Activated T-cell treated with anti-CD3 and anti-CD28 coated beads, Interleukin-2, amount 50 U/mL, for 24 hours (primary cell): ENCODE data around the gene TRMT112.

ENCODE experiments used
- DNase-seq: peaks from one replicate; pipeline ENCODE4 v3.0.0-alpha.2; 2020
- H3K27ac Mint-ChIP-seq: 2 replicates; pipeline ENCODE4 v1.8.0; 2020; ENCODE audit warnings: mild to moderate bottlenecking, mixed read lengths
- H3K27me3 Mint-ChIP-seq: 2 replicates; pipeline ENCODE4 v1.8.0; 2020; ENCODE audit warnings: mixed read lengths
- H3K36me3 Mint-ChIP-seq: 2 replicates; pipeline ENCODE4 v1.8.0; 2020; ENCODE audit warnings: low read depth, mixed read lengths
- H3K4me1 Mint-ChIP-seq: 2 replicates; pipeline ENCODE4 v1.8.0; 2020; ENCODE audit warnings: low read depth, mixed read lengths
- H3K4me3 Mint-ChIP-seq: 2 replicates; pipeline ENCODE4 v1.8.0; 2020; ENCODE audit warnings: mild to moderate bottlenecking, moderate library complexity, mixed read lengths
- H3K9me3 Mint-ChIP-seq: 2 replicates; pipeline ENCODE4 v1.8.0; 2020; ENCODE audit warnings: mixed read lengths

The TRMT112 gene

DNA sequence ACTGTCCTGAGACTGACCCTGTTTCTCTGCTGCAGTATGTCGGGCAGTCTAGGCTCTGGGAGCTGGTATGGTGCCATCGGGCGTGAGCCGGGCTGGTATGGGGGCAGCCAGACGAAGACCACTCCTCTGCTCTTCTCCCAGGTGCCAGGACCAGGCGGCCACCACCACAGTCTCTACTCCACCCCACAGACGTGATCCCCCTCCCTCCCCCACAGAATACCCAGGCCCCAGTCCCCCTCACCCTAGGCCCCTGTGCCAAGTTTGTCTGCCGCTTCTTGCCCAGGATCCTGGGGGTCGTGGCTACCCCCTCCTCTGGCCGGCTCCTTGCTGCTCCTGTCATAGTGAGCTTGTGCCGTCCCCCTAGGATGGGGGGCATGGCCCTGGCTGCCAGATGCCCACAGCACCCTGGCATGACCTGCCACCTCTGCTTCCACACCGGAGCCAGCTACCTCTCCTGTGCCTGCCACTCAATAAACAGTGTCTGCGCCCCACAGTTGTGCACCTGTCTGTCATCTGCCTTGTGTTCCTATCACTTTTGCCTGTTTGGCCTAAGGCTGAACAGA lies 28.3 kb downstream of the TRMT112 start:
- H3K27ac Mint-ChIP-seq = no peak overlapping the region
- H3K4me3 Mint-ChIP-seq = no peak overlapping the region
- H3K27me3 Mint-ChIP-seq = peaks cover 30% of the 10 kb centered on the region
- peaks cover 3% of the 10 kb centered on the region for H3K36me3 Mint-ChIP-seq
- DNase-seq = no peak
- H3K9me3 Mint-ChIP-seq = no peaks in the 10 kb centered on the region
- peaks cover 15% of the 10 kb centered on the region for H3K4me1 Mint-ChIP-seq

DNA sequence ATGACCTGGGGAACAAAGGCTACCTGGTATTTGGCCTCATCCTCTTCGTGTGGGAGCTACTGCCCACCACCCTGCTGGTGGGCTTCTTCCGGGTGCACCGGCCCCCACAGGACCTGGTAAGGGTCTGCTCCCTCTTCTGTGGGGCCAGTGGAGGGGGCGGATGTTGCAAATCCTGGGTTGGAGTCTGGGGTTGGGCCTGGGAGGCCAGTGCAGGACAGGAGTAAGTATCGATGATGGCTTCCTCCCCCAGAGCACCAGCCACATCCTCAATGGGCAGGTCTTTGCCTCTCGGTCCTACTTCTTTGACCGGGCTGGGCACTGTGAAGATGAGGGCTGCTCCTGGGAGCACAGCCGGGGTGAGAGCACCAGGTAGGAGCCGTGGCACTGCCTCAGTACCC lies 29.0 kb downstream of the TRMT112 start:
- H3K9me3 Mint-ChIP-seq = no peaks in the 10 kb centered on the region
- DNase-seq = no peak
- H3K36me3 Mint-ChIP-seq = peaks cover 3% of the 10 kb centered on the region
- peaks cover 22% of the 10 kb centered on the region for H3K27me3 Mint-ChIP-seq
- no peak overlapping the region for H3K4me3 Mint-ChIP-seq
- no peak overlapping the region for H3K27ac Mint-ChIP-seq
- peaks cover 18% of the 10 kb centered on the region for H3K4me1 Mint-ChIP-seq

DNA sequence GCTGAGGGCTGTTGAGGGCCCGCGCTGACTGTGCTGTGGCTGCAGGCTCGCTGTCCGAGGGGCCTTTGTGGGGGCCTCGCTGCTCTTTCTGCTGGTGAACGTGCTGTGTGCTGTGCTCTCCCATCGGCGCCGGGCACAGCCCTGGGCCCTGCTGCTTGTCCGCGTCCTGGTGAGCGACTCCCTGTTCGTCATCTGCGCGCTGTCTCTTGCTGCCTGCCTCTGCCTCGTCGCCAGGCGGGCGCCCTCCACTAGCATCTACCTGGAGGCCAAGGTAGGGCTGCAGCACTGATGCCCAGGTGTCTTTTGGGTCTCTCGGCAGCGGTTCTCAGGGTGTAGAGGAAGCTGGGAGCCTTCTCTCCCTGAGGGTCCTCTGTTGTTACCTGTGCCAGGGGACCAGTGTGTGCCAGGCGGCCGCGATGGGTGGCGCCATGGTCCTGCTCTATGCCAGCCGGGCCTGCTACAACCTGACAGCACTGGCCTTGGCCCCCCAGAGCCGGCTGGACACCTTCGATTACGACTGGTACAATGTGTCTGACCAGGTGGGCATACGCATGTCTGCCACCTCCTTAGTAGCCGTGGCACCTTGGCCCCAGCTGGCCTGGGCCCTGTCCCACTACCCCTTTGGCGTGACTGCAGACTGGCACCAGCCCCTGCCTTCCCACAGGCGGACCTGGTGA lies 29.5 kb downstream of the TRMT112 start:
- DNase-seq = no peak
- Mint-ChIP-seq H3K36me3 (peaks cover 6% of the 10 kb centered on the region), H3K9me3 (no peaks in the 10 kb centered on the region), H3K27ac (no peak overlapping the region), H3K4me3 (no peak overlapping the region), H3K27me3 (peaks cover 17% of the 10 kb centered on the region), H3K4me1 (peaks cover 23% of the 10 kb centered on the region)

DNA sequence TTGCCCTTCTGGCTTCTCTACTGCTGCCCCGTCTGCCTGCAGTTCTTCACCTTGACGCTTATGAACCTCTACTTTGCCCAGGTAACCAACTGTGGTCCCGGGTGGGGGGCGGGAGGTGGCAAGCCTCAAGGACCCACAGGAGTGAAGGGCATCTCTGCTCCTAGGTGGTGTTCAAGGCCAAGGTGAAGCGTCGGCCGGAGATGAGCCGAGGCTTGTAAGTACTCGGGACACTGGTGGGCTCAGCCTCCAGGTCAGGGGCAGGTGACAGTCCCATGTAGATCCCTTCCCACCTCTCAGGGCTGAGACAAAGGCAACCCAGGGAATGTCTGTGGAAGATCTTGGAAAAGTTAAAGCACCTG lies 30.6 kb downstream of the TRMT112 start:
- Mint-ChIP-seq H3K36me3 (peaks cover 10% of the 10 kb centered on the region), H3K9me3 (no peaks in the 10 kb centered on the region), H3K4me3 (peak overlapping the region; percentile 75), H3K27ac (no peak overlapping the region), H3K4me1 (peaks cover 23% of the 10 kb centered on the region), H3K27me3 (peaks cover 11% of the 10 kb centered on the region)
- DNase-seq = no peak

DNA sequence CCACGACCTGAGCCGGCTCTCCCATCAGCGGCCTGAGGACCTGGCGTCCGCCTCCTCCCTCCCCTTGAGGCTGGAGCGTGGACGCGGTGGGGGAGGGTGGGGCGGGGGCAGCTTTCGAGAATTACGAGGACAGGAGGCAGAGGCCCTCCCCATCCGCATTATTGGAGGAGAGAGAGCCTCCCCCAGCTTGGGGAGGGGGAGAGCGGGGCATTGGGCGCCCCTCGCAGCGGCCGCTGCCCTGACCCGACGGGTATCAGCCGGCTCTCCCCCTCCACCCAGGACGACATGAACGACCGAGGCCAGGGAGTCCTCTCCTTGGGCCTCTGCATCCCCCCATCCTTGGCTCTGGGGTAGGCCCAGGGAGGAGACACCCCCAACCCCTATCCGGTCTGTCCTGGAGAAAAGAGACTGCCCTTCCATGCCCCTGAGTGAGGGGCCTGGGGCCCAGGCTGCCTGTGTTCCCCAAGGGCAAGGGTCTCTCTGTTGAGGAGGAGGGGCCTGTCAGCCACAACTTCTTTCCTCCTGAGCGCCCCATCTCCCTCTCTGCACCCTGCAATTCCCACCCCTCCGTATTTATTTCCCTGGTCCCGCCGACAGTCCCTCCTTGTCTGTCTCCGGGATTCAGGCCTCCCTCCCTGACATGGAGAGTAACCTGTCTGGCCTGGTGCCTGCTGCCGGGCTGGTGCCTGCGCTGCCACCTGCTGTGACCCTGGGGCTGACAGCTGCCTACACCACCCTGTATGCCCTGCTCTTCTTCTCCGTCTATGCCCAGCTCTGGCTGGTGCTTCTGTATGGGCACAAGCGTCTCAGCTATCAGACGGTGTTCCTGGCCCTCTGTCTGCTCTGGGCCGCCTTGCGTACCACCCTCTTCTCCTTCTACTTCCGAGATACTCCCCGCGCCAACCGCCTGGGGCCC lies 31.2 kb downstream of the TRMT112 start:
- Mint-ChIP-seq H3K27me3 (peaks cover 10% of the 10 kb centered on the region), H3K27ac (peak overlapping the region; percentile 78), H3K4me1 (peaks cover 23% of the 10 kb centered on the region), H3K4me3 (peak overlapping the region; percentile 75), H3K9me3 (no peaks in the 10 kb centered on the region), H3K36me3 (peaks cover 17% of the 10 kb centered on the region)
- peak; percentile 43 for DNase-seq

DNA sequence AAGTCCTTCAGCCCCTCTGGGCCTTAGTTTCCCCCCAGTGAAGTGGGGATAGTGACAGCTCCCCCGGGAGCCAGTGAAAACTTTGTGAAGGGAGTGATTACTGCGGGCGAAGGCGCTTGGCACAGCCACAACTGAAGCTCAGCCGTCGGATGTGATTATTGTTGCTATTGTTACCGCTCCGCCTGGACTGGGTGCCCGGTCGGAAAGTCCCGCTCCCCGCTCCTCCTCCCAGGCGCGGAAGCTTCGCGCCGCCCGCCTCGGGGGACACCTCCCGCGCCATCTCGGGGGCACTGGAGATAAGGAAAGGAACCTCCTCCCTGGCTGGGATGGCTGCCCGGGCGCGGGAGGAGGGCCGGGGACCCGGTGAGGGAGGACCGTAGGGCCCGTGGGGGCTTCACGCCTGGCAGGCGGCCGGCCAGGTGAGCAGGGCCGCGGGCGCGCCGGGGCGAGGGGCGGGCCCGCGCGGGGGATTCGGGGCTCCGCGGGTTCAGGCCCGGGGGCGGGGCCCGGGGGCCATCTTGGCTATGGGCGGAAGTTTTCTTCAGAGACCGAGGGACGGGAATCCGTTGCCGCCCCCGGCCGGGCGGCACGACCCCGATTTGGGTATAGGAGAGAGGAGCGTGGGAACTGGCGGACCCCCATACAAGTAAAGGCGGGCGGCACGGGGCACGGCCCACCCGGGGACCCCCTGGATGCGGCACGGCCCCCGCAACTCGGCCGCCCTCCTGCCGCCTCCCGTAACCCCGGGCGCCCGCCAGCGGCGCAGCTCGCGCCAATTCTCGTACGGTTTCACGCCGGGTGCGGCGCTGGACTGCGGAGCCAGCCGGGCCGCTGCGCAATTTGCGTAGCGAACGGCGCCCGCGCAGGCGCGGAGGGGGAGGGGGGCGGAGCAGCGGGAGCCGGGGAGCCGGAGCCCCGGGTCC lies 32.1 kb downstream of the TRMT112 start, which contains the start of gene GPR137:
TSS of gene GPR137 (plus strand) at position 887 of the 923 bp plus-strand sequence. CDS start 677 bp downstream, outside the sequence.
- no peaks in the 10 kb centered on the region for H3K9me3 Mint-ChIP-seq
- peak within 1 kb of the TSS; percentile 84 for H3K4me3 Mint-ChIP-seq
- H3K4me1 Mint-ChIP-seq = peaks cover 20% of the 10 kb centered on the region
- H3K27ac Mint-ChIP-seq = peak within 1 kb of the TSS; percentile 98
- peaks cover under 1% of the 10 kb centered on the region for H3K27me3 Mint-ChIP-seq
- peak; percentile 99 for DNase-seq
- H3K36me3 Mint-ChIP-seq = peaks cover 18% of the 10 kb centered on the region

DNA sequence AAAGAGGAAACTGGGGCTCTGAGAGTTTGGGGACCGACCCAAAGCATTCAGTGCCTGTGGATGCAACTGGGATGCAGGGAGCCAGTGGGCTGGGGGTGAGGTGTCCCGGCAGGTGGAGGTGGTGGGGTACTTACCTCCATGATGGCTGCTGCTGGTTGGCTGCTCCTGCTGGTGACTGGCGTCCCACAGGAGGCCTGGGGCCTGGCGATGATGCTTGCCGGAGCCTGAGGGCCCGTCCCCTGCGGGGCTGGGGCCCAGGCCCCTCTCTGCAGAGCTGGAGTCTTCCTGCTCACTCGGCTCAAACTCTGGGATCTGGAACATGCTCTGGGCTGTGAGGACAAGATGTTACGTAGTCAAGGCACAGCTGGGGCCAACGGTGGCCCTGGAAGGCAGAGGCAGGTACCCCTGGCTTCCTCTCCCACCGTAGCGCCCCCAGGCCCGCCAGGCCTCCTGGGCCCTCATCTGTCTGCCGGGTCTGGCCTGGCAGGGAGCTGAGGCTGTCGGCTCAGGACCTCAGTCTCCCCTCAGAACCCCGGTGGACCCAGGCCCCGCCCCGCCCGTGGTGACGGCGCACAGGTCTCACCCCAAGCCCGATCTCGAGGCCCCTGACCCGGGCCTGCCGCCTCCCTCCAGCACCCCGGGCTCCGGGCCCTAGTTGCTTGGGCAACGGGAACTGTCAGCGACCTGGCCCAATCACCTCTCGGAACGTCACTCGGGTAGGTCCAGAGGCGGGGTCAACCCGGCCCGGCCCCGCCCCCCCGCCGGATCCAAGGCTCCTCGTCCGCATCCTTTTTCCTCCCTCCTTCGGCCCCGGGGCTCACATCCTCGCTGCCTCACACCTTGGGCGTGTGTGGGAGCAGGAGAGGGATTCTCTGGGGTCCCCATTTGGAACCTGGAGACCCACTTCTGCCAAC lies 33.1 kb downstream of the TRMT112 start, which contains the start of gene BAD:
TSS of gene BAD (minus strand) at position 618 of the 914 bp plus-strand sequence. CDS start at position 321, 297 bp downstream.
- no peaks in the 10 kb centered on the region for H3K9me3 Mint-ChIP-seq

DNA sequence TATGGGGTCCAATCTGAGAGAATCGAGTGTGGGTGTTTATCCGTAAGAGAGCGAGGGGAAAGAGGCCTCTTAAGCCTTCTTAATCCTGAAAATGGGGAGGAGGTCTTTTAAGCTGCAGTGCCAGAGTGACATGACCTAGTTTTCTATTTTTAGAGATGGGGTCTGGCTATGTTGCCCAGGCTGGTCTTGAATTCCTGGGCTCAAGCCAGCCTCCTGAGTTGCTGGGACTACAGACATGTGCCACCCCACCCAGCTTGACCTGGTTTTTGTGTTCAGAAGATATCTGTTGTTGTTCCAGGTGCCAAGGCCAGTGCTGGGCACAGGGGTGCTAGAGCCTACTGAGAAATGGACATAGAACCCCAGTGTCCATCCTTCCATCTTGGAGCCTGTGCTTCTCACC lies 34.3 kb downstream of the TRMT112 start:
- Mint-ChIP-seq H3K9me3 (no peaks in the 10 kb centered on the region), H3K27me3 (no peaks in the 10 kb centered on the region), H3K4me3 (peak overlapping the region; percentile 84), H3K4me1 (peaks cover 25% of the 10 kb centered on the region), H3K36me3 (peaks cover 26% of the 10 kb centered on the region), H3K27ac (peak overlapping the region; percentile 97)
- no peak for DNase-seq

More for the DNA sequence above, 33.1 kb downstream of the TRMT112 start, which contains the start of gene BAD:
- peak; percentile 95 for DNase-seq
- H3K36me3 Mint-ChIP-seq = peaks cover 20% of the 10 kb centered on the region
- peak within 1 kb of the TSS; percentile 98 for H3K27ac Mint-ChIP-seq
- H3K27me3 Mint-ChIP-seq = no peaks in the 10 kb centered on the region
- H3K4me3 Mint-ChIP-seq = peak within 1 kb of the TSS; percentile 84
- peaks cover 20% of the 10 kb centered on the region for H3K4me1 Mint-ChIP-seq

DNA sequence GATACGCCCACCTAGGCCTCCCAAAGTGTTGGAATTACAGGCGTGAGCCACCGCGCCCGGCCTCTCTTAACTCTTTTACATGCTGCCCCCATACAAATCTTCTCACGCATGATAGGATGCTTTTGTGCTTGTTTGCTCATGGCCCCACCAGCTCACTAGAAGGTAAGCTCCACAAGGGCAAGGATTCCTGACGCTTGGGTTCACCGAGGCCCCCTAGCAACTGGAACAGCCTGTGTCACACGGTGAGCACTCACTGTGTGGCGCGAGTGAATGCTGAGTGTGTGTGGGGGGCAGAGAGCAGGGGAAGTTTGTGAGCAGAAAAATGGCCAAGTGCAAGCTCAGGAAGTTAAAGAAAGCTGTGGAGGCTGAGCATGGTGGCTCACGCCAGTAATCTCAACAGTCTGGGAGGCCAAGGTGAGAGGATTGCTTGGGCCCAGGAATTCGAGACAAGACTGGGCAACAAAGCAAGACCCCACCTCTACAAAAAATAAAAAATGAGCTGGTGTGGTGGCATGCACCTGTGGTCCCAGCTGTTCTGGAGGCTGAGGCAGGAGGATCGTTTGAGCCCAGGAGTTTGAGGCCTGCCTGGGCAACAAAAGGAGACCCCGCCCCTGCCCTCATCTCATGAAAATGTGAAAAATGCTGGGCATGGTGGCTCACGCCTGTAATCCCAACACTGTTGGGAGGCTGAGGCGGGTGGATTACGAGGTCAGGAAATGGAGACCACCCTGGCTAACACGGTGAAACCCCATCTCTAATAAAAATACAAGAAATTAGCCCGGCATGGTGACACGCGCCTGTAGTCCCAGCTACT lies 35.2 kb downstream of the TRMT112 start:
- DNase-seq = no peak
- no peak overlapping the region for H3K4me3 Mint-ChIP-seq
- H3K27me3 Mint-ChIP-seq = no peaks in the 10 kb centered on the region
- H3K27ac Mint-ChIP-seq = no peak overlapping the region
- H3K4me1 Mint-ChIP-seq = peaks cover 25% of the 10 kb centered on the region
- no peaks in the 10 kb centered on the region for H3K9me3 Mint-ChIP-seq
- H3K36me3 Mint-ChIP-seq = peaks cover 28% of the 10 kb centered on the region

DNA sequence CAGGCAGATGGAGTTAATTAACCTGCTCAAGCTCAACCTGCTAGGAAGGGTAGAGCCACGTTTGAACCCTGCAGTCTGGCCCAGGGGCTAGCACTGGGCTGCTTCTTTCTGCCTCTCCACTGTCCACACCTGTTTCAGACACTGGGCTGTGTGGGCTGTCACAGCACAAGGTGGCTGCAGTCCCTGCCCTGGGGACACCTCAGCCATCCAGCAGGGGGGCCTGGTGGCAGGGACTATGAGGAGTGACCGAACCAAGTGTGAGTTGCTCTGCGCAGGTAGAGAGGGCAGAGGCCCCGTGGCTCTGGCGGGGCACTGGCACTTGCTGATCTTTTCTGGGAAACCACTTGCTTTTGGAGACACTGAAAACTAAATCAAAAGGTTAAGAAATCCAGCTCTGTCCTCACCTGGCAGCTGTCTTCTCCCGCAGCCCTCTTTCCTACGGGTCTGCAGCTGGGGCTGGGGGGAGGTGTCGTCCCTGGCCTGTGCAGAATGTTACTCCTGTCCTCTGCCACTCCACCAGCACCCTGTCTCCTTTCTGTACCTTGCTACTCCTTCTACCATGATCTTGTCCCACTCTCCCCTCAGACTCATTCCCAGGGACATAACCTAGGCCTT lies 38.7 kb downstream of the TRMT112 start:
- H3K9me3 Mint-ChIP-seq = no peaks in the 10 kb centered on the region
- peaks cover 11% of the 10 kb centered on the region for H3K4me1 Mint-ChIP-seq
- no peak for DNase-seq
- H3K36me3 Mint-ChIP-seq = peaks cover 47% of the 10 kb centered on the region
- no peak overlapping the region for H3K27ac Mint-ChIP-seq
- no peak overlapping the region for H3K4me3 Mint-ChIP-seq
- H3K27me3 Mint-ChIP-seq = no peaks in the 10 kb centered on the region

DNA sequence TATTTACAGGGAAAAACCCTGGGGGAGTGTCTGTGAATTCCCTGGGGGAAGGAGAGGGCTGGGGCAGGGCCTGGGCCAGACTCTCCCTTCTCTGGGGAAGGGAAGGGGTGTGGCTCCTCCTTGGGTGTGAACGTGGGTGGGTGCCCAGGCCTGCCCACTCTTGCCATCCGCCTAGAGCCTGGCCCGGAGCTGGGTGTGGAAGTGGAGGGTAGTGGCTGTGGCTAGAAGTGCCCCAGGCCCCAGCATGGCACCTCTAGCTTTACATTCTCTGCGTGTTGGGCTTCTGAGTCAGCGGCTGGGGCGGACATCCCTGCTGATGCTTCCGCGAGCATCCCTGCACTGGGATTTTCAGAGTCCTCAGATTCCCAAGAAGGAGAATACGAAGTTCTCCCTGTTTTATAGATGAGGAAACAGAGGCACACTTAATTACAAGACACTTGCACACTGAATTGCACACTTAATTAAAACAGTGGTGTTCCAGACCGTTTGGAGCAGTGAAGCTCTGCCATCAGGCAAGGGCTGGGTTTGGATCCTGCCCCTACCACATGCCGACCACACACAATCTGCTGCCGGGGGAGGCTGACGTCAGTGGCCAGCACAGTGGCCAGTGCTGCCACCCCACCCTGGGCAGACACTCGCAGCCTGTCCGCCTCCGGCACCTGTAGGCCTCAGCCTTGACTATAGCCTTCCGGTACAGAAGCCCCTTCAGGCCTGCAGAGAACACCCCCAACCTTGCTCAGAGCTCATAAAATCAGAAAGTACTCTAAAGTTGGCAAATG lies 40.5 kb downstream of the TRMT112 start:
- H3K27me3 Mint-ChIP-seq = no peaks in the 10 kb centered on the region
- DNase-seq = no peak
- peaks cover 12% of the 10 kb centered on the region for H3K4me1 Mint-ChIP-seq
- H3K36me3 Mint-ChIP-seq = peaks cover 45% of the 10 kb centered on the region
- H3K27ac Mint-ChIP-seq = no peak overlapping the region
- no peaks in the 10 kb centered on the region for H3K9me3 Mint-ChIP-seq
- no peak overlapping the region for H3K4me3 Mint-ChIP-seq
